HG03108 (cell line): ENCODE measurements around the gene TRAP1.

Experiments
- ATAC-seq: cut with Tn5 transposase; IDR thresholded peaks from one replicate; pipeline ENCODE4 v1.9.1; 2021; ENCODE audit warnings: moderate library complexity; ENCODE audit not compliant: unreplicated experiment

Gene TRAP1

DNA sequence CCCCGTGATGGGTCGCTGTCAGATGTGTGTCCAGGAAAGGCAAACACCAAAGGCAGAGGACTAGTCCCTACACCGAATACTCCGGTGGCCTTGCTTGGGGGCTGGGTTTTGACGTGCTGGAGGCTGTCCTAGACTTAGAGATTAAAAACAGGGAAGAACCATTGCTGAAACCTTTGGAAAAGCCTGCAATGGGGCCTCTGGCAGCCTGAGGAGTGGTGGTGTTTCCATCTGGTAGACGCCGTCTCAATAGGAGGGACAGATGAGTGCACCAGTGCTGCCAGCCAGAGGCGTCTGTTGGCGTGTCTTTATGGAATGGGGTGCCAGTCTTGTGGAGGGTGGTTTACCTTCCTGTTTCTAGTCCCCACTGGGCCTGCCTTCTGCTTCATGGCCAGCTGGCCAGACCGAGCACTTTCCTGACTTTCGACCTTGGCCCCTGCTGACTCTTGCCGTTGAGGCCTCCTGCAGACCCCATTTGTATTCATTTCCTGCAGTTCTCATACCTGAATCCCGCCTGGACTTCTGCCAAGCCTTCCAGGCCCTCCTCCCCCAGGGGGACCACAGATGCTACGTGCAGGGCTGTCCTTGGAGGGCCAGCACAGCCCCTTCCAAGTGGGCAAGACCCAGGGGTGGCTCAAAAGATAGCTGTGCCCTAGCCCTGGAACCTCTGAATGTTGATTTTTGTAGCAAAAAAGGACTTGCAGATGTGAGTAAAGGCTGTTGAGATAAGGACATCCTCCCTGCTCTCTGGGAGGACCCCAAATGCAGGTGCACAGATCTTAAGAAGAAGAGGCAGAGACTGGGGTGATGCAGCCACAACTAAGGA, 64.7 kb downstream of the TRAP1 start:
- ATAC-seq, result no peak

DNA sequence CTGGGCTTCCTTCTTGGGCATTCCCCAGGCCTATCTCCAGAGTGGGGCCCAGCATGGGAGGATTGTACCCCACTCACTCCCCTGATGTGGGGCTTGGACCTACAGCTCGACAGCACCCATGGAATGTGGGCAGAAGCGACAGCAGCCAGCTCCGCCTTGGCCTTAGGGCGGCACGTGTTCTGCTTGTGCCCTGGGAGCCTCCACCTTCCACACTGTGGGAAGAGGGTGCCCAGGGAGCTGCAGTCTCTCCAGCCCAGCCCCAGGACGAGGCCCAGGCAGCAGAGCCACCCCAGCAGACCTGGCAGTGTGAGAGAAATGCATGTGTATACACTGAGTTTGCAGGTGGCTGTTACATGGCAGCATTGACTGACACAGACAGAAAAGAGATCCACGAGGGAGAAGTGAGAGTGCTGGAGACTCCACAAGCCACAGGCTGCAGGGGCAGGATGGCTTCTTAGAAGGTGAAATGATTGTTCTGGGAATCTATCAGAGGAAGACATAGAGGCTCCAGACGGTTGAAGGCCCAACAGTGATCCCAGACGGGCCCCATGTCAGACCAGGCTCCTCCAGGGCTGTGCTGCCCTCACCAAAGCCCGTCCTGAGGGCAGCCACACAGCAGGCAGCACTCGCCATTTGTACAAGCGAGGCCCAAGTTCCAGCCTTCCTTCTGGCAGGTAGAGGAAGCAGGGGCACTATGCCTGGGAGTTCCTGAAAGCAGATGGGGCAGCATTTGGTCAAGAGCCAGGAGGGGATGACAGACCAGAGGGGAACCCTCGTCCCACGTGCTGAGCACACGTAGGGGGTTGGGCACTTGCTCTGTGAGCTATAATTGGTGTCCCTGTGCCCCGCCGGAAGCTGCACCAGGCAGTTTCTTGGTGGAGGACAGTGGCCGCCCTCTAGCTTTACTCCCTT, 65.6 kb downstream of the TRAP1 start:
- ATAC-seq, result no peak

DNA sequence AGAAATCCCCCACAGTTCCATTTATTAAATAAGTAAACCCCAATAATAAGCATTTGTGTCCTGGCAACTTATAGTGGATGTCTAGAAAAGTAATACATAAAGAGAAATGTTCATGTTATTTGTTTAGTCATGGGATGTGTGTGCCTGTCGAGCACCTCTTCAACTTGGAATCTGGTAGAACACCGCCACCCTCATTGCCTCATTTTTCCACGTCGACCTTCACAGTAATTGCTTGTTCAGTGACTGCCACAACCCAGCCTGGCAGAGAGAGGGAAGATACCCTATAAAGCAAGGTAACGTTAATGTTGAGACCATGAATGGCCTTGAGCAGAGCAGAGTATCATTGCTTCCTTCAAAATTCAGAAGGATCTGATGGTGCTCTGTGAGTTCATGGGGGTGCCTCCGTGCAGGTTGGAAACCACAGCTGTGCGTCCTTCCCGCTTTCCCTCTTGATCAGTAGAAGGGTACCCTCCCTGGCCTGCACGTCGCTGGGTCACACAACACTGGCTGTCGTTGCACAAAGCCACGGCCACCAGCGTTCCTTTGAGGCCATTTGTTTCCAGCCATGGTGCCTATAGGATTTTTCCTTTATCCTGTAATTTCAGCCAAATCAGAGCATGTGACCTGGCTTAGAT, 66.6 kb downstream of the TRAP1 start:
- ATAC-seq, result no peak

DNA sequence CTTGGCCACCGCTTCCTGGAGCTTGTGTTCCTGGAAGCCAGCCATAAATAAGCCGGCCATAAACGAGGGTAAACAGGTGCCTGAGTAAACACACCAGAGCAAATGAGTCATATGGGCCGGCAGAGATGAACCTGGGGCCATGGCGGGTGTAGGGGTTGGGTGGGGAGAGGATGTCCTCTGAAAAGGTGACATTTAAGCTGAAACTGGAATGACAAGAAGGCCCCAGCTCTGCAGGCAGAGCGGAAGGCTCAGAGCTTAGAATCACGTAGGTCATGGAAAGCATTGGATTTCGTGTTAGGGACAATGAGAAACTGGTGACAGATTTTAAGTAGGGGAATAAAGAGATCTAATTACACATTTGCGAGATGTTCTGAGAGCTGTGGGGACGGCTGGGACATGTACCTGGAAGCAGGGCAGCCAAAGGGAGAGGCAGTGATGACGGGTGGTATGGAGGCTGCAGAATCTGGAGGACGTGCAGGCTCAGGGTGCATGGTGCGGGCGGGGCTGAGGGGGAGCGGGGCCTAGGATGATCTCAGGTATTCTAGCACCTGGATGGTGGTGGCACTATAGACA, 70.9 kb downstream of the TRAP1 start:
- no peak for ATAC-seq

DNA sequence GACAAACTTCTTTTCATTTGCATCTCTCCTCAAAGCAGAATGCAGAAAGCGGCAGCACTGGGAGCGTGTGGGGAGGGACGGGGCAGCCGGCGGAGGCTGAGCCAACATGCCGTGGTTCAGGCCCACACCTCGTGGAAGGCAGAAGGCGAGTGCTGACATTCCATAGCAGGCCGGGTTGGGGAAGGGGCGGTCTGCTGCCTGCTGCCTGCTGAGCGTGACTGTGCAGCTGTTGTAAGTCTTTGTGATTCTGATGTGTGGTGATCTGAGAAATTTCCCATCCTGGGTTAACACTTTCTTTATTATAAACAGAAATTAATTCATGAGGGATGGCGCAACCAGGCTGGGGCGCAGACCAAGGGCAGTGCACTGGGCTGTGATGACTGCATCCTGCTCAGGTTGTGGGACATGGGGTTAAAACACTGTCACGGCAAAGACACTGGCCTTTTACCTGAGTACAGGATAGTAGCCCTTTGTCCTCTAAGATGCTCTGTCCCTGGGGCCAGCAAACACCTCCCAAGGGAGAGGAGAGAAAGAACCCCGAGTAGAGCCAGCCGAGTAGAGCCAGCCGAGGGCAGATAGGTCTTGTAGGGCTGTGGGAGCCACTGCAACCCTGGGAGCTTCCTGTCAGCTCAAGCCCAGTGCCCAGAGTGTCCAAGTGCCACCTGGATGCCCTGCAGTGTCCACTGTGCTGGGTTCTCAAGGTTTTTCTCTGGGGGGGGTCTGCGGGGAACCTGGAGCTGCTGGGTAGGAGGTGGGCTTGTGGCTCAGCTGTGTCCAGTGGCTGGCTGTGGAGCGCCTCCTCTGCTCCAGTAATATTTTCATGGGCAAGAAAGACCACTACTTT, 71.6 kb downstream of the TRAP1 start:
- ATAC-seq, result no peak

DNA sequence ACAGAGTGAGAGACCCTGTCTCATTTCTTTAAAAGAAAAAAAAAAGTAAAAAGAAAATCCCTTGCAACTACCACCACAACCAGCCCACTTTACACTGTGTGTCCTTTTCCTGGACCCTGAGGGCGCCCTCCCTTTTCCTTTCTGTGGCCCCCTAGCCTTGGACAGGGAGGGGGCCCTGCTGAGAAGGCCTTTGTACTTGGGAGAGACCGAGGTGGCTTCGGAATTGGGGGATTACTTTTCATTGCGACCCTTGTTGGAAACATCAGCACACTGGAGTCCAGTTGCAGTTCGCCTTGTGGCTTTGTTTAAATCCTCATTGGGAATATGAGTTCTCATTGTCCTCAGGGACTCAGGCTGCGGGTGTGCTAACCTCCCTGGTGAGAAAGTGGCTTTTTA, 72.2 kb downstream of the TRAP1 start:
- no peak for ATAC-seq

DNA sequence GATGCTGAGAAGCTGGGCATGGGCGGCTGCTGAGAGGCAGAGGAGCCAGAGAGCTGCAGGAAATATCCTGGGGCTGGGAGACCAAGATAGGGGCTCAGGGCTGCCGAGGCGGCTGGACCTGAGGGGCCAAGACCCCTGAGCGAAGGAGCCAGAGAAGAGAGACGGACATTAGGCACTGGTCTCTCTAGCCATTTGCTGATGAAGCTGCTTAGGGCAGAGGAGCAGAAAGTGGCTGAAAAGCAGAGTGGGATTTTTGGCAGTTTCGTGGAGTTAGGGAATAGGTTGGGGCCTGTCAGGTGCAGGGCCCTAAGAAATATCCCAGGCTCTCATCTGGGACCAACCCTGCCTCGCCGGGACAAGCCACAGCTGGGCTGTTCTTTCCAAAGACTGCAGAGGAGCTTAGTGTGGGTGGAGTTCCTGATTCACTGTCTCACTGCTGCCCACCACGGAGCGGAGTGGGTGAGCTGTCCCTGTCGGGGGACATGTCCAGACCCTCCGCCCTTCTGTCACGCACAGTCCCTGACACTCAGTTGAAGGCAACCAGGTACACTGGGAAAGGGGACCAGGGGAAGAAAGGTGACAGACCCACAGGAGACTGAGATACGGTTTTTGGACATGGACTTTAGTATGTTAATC, 74.1 kb downstream of the TRAP1 start:
- no peak for ATAC-seq

DNA sequence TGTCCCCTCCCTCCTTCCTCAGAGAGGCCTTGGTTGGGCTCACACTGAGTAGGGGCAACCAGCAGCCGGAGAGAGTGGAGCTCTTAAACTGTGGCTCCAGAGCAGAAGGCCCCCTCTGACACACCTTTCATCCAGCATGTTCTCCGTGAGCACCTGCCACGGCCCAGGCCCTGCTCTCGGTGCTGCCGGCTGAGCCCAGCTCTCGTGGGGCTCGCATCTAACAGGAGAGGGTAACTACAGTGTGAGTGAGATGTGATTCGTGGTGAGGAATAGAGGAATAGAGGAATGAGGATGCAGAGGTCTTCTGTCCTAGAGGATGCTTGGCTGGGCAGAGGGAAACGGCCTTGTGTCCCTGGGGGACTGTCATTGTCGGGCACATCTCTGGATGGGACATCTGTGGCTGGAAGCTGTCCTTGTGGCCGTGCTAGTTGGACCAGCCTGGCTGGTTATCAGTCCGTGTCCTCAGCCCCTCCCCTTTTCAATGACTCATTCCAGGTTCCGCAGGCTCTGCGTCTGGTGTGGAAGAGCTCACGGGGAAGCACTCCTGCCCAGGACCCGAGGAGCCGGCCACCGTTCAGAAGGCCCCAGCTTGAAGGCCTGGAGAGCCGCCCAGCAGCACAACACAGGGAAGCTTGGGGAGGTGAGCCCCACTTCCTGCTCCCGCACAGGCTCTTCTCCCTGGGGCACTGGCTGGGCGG, 74.8 kb downstream of the TRAP1 start:
- ATAC-seq, result no peak

DNA sequence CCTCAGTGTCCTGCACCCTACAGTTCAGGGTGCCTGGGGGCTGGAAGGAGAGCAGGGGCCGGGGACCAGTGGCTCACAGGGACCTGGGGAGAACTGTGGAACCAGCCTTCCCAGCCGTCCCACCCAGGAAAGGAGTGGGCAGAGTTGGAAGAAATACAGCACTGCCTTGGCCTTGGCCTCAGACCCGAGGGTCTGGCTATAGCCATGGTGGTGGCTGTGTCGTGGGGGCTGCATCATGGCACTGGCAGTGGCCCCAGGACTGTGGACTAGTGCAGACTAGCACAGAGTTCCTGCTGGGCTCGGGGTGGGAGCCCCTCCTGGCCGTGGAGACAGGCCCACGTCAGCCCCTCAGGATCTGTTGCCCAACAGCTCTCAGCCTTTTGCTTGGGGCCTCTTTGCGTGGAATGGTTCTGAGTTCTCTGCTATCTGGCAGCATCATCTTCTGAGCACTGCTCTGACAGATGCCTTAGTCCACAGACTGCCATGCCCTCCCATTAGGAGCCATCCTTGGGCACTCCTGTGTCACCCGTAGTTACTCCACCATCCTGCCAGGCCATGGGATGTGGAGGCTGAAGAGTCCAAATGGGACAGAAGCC, 75.4 kb downstream of the TRAP1 start:
- no peak for ATAC-seq

DNA sequence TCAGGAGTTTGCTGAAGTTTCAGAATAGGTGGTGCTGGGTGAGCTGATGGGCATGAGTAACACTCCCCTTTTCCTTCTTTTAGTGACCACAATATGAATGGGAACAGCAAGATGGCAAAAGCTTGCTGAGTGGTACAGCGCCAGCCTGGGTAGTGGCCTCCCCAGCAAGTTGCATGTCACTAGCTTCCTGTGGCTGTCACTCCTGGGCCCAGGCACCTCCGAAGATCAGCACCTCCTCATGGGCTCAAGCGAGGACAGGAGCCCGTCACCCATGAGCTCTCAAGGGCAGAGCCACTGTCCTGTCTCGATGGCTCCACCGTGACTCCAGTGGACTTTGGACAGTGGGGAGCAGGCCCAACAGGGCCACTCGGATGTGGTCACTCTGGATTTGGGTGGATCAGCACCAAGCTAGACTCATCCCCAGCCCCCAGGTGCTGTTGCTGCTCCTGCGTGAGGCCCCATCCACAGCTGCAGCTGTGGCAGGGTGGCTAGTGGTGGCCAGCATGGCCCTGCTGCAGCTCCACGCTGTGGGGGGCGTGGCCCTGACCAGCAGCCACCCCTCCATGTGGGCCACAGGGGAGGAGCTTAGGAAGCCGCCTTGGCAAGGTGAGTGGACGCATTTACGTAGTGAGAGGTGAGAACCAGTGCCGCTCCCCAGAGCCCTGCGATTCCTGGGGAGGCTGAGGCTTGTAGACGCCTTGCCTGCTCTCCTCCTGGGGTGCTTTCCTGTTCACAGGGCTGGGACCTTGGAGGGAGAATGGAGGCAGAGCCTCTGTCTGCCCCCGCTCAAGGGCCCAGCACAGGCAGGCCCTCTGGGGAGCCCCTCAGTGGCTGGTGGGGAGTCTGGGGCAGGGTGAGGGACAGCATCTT, 76.5 kb downstream of the TRAP1 start:
- ATAC-seq, result no peak

DNA sequence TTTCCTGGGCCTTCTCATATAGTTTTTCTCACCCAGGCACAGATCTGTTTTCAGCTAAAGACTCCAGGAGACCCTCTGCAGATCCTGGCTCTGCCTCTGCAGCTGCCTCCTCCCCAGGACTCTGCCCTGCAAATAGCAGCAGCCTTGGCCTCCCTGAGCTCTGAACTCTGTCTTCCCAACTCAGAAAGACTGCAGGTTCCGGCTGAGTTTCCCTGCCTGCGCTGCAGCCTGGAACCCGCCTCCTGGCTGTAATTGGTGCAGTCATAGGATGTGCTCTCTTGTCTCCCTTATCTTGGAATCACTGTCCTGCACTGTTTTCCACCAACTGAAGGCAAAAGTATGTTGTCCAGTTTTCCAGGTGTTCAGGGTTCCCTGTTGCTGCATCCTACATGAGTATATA, 77.1 kb downstream of the TRAP1 start:
- no peak for ATAC-seq

DNA sequence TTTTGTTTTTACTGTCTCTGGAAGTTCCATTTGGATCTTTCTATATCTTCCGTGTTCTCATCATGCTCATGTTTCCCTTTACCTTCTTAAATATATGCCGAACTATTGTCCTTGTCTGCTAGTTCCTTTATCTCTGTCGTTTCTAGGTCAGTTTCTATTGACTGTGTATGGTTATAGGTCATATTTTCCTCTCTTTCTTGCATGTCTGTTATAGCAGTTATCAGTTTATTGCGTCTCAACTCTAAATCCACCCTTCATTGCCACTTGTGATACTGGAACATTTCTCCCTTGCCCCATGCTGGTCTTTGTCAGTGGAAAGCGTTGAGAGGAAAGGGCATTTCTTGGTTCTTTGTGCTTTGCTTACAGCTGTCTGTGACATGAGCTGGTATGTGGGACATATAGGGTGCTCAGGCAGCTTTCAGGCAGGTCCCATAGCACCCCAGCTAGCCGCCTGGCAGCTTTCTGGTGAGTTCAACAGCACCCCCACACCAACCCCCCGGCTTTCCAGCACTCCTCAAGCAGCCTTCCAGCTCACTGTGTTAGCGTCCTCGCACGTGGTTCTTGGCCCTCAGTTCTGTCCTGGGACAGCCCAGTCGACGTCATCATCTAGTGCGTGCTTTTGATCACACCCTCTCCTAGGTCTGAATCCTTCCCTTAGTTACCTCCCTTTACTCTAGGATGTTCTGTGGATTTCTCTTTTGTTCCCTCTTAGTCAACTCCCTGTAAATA, 78.2 kb downstream of the TRAP1 start:
- no peak for ATAC-seq

DNA sequence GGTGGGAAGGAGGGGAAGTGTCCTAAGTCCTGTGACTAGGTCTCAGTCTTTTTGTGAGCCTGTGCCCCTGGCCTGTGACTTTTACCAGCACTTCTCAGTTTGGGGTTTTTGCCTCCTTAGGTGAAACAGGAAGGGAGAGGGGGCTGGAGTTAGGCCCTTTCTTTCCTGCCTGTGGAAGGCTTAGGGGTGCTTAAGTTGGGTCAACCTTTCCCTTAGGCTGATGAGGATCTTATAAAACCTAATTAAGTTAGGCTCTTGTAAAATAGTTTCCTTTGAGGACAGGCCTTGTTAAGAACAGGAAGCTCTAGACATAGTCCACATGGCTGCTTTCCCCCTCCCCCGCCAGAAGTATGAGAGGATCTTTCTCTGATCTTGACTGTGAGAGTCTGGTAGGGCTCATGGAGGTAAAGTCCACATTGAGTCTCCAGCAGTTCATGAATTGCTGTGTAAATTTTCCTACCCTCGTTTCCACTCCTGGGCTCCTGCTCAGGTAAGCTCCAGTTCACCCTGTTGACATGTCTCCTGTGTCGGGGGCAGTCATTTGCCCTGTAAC, 79.9 kb downstream of the TRAP1 start:
- no peak for ATAC-seq

DNA sequence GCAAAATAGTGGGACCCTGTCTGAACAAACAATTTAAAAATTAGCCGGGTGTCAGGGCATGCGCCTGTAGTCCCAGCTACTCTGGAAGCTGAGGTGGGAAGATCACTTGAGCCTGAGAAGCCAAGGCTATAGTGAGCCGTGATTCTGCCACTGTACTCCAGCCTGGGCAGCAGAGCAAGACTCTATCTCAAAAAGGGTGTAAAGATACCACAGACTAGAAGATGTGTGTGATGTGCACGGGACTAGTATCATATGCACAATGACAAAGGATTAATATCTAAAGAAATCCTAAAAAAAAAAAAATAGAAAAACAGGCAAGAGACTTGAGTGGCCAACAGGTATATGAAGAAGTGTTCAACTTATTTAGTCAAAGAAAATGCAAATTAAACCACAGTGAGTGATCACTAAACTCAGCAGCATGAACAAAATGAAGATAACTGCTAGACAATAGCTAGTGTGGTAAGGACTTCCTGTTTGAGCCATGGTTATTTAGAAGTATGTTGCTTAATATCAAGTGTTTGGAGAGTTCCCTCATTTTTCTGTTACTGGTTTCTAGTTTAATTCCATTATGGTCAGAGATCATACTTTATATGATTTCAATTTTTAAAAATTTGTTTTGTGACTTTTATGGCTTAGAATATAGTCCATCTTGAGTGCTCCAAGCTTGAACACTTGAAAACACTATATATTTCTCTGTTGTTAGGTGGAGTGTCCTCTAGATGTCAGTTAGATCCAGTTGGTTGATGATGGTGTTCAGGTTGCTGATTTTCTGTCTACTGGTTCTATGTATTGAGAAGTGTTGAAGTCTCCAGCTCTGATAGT, 91.2 kb downstream of the TRAP1 start:
- no peak for ATAC-seq

DNA sequence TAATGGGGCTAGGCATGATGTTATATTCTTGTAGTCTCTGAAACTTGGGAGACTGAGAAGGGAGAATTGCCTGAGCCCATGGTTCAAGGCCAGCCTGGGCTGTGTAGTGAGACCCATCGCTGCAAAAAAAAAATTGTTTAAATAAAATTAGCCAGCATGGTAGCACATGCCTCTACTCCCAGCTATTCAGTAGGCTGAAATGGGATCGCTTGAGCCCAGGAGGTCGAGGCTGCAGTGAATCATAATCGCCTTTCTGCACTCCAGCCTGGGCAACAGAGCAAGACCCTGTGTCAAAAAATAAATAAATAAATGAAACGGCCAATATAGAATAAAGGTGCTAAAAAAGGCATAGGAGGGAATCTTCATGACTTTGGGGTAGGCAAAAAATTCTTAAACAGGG, 92.0 kb downstream of the TRAP1 start:
- no peak for ATAC-seq

DNA sequence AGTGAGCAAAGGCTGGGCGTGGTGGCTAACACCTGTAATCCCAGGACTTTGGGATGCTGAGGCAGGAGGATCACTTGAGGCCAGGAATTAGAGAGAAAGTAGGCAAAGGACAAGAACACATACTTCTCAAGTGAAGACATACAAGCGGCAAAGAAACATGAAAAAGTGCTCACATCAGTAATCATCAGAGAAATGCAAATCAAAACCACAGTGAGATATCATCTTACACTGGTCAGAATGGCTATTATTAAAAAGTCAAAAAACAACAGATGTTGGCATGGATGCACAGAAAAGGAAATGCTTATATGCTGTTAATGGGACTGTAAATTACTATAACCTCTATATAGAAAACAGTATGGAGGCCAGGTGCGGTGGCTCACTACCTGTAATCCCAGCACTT, 93.7 kb downstream of the TRAP1 start:
- no peak for ATAC-seq
